ENCODE data around the gene CCDC171. TPM values are rescaled to one million over a fixed set of nuclear protein-coding genes. Genes with fewer than 3 reads are reported as not detected.

The CCDC171 gene
- total RNA-seq, 1 experiment from 2014 or later = 2.8 TPM

DNA sequence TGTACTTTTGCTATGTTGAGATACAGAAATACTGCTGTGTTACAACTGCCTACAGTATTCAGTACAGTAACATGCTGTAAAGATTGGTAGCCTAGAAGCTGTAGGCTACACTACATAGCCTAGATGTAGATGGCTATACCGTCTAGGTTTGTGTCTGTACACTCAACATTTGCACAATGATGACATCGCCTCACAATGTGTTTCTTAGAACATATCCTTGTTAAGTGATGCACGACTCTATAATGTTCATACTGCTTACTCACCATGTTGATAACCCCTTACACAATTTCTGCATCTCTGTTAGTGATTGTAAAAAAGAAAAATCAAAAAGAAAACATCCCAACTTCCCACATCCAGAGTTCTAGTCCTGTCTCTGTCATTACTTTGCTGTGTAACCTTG is 450.0 kb downstream of the CCDC171 start (continued):
- TF ChIP-seq ZNF281 (CRISPR knock-in tag; IDR thresholded peaks at IDR 0.05) (no peak), CDX4 (CRISPR knock-in tag; IDR thresholded peaks at IDR 0.05; ENCODE audit: borderline replicate concordance) (no peak), FOXK1 (CRISPR knock-in tag; IDR thresholded peaks at IDR 0.05) (no peak)

GRCh38 chr9:16003785-16004184 is 450.9 kb downstream of the CCDC171 start:
- H3K9me3 Mint-ChIP-seq = peaks cover 6% of the 10 kb centered on the region; the same call in 1 of the 2 replicates
- no peaks in the 10 kb centered on the region for H3K27me3 Mint-ChIP-seq (ENCODE audit: low read depth)
- H3K4me3 Mint-ChIP-seq = no peak overlapping the region
- DNase-seq (ENCODE audit: low spot score) = no peak
- H3K4me1 Mint-ChIP-seq = peaks cover 10% of the 10 kb centered on the region
- ChIA-PET CTCF (no interaction called here), POLR2A (no interaction called here)
- no peak overlapping the region for H3K27ac Mint-ChIP-seq
- no peaks in the 10 kb centered on the region for H3K36me3 Mint-ChIP-seq
- TF ChIP-seq, protein P1, sequence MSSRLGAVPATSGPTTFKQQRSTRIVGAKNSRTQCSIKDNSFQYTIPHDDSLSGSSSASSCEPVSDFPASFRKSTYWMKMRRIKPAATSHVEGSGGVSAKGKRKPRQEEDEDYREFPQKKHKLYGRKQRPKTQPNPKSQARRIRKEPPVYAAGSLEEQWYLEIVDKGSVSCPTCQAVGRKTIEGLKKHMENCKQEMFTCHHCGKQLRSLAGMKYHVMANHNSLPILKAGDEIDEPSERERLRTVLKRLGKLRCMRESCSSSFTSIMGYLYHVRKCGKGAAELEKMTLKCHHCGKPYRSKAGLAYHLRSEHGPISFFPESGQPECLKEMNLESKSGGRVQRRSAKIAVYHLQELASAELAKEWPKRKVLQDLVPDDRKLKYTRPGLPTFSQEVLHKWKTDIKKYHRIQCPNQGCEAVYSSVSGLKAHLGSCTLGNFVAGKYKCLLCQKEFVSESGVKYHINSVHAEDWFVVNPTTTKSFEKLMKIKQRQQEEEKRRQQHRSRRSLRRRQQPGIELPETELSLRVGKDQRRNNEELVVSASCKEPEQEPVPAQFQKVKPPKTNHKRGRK (CRISPR knock-in tag; IDR thresholded peaks at IDR 0.05; ENCODE audit: borderline replicate concordance) = no peak
- TF ChIP-seq, protein P2, sequence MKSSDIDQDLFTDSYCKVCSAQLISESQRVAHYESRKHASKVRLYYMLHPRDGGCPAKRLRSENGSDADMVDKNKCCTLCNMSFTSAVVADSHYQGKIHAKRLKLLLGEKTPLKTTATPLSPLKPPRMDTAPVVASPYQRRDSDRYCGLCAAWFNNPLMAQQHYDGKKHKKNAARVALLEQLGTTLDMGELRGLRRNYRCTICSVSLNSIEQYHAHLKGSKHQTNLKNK (CRISPR knock-in tag; IDR thresholded peaks at IDR 0.05) = no peak
- TF ChIP-seq ZNF219 (CRISPR knock-in tag; IDR thresholded peaks at IDR 0.05; ENCODE audit: borderline replicate concordance) (no peak), SMAD4 (CRISPR knock-in tag; IDR thresholded peaks at IDR 0.05) (no peak), JUN (CRISPR knock-in tag; IDR thresholded peaks at IDR 0.05) (no peak), ELF4 (CRISPR knock-in tag; IDR thresholded peaks at IDR 0.05; ENCODE audit: low read depth) (no peak), EMX1 (CRISPR knock-in tag; IDR thresholded peaks at IDR 0.05) (no peak), USF2 (CRISPR knock-in tag; IDR thresholded peaks at IDR 0.05) (no peak), ARID4B (CRISPR knock-in tag; IDR thresholded peaks at IDR 0.05; ENCODE audit: borderline replicate concordance) (no peak)
- ATAC-seq = peak; percentile 48; the same call in 1 of the 2 replicates

GRCh38 chr9:16004613-16005012 is 451.8 kb downstream of the CCDC171 start:
- no peak overlapping the region for H3K27ac Mint-ChIP-seq
- no peak overlapping the region for H3K4me3 Mint-ChIP-seq
- POLR2A ChIA-PET = no interaction called here
- H3K36me3 Mint-ChIP-seq = no peaks in the 10 kb centered on the region
- no peak for DNase-seq (ENCODE audit: low spot score)
- peaks cover 6% of the 10 kb centered on the region; the same call in 1 of the 2 replicates for H3K9me3 Mint-ChIP-seq
- ATAC-seq = no peak
- no peaks in the 10 kb centered on the region for H3K27me3 Mint-ChIP-seq (ENCODE audit: low read depth)
- CTCF ChIA-PET = no interaction called here
- peaks cover 10% of the 10 kb centered on the region for H3K4me1 Mint-ChIP-seq
- TF ChIP-seq JUN (CRISPR knock-in tag; IDR thresholded peaks at IDR 0.05) (no peak), EMX1 (CRISPR knock-in tag; IDR thresholded peaks at IDR 0.05) (no peak), NR3C1 (CRISPR knock-in tag; conservative IDR thresholded peaks at IDR 0.05; ENCODE audit: low read depth) (no peak), E2F5 (CRISPR knock-in tag; IDR thresholded peaks at IDR 0.05) (no peak), IRF1 (CRISPR knock-in tag; IDR thresholded peaks at IDR 0.05) (no peak), ATF3 (CRISPR knock-in tag; conservative IDR thresholded peaks at IDR 0.05) (no peak), ZNF232 (CRISPR knock-in tag; IDR thresholded peaks at IDR 0.05) (no peak), NFE2L1 (CRISPR knock-in tag; IDR thresholded peaks at IDR 0.05) (no peak)
- TF ChIP-seq, protein P3, sequence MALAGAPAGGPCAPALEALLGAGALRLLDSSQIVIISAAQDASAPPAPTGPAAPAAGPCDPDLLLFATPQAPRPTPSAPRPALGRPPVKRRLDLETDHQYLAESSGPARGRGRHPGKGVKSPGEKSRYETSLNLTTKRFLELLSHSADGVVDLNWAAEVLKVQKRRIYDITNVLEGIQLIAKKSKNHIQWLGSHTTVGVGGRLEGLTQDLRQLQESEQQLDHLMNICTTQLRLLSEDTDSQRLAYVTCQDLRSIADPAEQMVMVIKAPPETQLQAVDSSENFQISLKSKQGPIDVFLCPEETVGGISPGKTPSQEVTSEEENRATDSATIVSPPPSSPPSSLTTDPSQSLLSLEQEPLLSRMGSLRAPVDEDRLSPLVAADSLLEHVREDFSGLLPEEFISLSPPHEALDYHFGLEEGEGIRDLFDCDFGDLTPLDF (CRISPR knock-in tag; IDR thresholded peaks at IDR 0.05) = no peak
